ENCODE results near the gene VPS54.

GRCh38 chr2:63980794-63981193 lies 38.4 kb downstream of the VPS54 start:
- no peak for TF ChIP-seq CTCF (IDR thresholded peaks at IDR 0.05; ENCODE audit: insufficient read depth, low read length)
- no peak for TF ChIP-seq POLR2AphosphoS5 (IDR thresholded peaks at IDR 0.05; ENCODE audit: low read depth)
- TF ChIP-seq GABPA (IDR thresholded peaks at IDR 0.05; ENCODE audit: low read depth): no peak
- TF ChIP-seq REST (IDR thresholded peaks at IDR 0.05; ENCODE audit: insufficient replicate concordance, low read depth): no peak
- no peak for TF ChIP-seq SPI1 (IDR thresholded peaks at IDR 0.05; ENCODE audit: borderline replicate concordance, low read depth)

Measured in HL-60 (cell line).